GDM1 (cell line): ENCODE data around the gene OSGEPL1.
"Not testable (repeated sequence)": the region's sequence is repeated elsewhere in the genome, so short reads cannot be mapped to it uniquely, and the experiment has no call there.

Experiments
- DNase-seq: peaks from one replicate; lab custom pipeline; 2025; lab: John Stamatoyannopoulos, UW

OSGEPL1 gene, protein sequence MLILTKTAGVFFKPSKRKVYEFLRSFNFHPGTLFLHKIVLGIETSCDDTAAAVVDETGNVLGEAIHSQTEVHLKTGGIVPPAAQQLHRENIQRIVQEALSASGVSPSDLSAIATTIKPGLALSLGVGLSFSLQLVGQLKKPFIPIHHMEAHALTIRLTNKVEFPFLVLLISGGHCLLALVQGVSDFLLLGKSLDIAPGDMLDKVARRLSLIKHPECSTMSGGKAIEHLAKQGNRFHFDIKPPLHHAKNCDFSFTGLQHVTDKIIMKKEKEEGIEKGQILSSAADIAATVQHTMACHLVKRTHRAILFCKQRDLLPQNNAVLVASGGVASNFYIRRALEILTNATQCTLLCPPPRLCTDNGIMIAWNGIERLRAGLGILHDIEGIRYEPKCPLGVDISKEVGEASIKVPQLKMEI

DNA sequence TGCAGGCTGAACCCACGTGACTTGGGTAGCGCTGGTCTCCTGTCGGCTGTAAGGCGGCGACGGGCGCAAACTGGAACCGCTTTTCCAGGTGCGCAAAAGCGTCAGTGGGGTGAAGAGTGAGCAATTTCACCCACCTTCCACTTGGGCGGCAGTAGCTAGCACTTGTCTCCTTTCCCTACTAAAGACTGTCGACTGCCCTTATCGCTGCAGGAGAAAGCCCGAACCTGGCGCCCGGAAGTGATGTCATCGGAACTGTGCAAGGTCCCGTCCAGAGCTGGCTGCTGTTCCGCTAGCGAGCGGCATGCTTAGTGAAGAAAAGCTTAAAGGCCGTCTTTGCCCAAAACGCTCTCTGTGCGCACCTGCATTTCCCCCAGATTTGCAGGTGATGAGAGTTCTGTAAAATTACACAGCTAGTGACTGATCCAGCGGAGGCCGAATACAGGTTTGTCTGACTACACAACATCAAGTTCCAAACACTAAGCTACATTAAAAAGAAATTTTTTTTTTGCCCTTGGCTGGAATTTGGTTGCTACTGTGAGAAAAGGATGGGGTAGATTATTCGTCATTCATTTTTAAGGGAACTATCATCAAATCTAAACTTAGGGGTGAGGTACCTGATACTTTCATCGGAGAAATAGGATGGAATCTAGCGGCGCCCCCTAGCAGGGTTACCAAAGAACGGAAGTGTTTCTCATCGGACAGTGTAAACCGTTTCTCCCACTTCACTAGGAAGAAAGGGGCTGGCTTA lies at the start of gene OSGEPL1:
TSS of gene OSGEPL1 (minus strand) at position 242 of the 748 bp plus-strand sequence. CDS start 1,152 bp downstream, outside the sequence.
- peak; percentile 81 for DNase-seq

DNA sequence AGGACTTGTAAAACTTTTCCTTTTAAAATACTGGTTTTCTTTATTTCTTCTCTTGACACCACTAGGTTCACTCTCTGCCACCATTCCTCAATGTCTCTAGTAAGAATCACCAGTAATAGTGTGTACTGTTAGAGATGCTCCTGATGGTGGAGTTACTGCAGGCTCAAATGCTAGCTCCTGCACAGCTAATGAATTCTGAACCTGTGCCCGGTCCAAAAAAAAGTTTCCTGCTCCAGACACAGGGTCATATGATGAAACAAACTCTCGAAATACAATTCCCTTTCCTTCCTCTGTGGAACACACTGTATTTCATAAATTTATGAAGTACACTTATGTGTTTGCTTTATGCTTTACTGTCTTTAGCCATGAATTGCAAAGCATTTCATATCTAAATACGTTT lies 40.8 kb upstream of the OSGEPL1 start:
- DNase-seq, result no peak

DNA sequence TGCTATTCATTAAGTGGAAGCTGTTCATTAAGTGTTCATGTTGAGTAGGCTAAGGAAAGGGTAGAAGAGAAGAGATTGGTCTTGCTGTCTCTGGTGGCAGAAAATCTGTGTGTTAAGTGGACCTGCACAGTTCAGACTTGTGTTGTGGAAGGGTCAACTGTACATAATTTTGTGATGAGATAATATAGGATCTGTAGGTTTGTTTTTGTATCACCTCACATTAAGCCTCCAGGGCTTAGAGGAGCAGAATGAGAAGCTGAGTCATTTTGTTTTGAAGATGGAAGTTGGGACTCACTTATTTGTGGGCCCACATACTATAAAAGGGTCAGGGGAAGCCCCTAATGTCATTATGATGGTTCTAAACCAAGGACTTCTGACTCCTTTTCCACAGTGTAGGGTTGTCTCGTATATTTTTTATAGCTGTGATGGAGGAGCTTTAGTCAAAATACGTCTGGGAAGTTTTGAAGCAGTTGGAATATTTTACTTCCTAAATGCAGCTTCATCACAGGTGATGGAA lies 39.9 kb upstream of the OSGEPL1 start:
- no peak for DNase-seq

DNA sequence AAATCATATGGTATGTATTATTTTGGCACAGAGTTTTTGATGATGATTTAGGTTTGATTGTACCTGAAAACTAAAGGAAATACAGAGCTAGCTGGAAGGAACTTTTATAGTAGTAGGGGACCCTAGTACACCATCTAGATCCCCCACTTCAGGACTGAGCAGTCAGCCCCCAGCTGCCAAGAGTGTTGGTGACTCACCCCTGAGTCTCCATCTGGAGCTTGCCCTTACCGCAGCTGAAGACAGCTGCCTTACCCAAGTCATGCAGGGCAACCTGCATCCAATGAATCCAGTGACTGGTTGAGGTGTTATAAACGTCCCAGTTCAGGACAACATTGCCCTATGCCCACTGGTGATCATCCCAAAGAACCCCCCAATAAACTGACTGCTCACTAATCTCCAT lies 36.9 kb upstream of the OSGEPL1 start:
- no peak for DNase-seq

DNA sequence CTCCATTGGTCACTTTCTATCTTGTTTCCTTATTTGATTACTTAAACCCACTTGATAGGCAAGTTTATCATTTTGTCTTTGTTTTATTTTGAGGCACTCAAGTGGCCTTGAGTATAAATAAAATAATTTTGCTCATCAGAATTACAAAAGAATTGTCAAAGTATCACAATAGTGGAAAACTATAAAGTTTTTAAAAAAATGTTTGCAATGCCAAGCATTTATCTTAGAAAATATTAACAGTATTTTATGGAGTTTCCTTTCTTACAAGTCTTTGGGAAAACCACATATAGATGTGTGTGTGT lies 36.4 kb upstream of the OSGEPL1 start:
- DNase-seq, result no peak

DNA sequence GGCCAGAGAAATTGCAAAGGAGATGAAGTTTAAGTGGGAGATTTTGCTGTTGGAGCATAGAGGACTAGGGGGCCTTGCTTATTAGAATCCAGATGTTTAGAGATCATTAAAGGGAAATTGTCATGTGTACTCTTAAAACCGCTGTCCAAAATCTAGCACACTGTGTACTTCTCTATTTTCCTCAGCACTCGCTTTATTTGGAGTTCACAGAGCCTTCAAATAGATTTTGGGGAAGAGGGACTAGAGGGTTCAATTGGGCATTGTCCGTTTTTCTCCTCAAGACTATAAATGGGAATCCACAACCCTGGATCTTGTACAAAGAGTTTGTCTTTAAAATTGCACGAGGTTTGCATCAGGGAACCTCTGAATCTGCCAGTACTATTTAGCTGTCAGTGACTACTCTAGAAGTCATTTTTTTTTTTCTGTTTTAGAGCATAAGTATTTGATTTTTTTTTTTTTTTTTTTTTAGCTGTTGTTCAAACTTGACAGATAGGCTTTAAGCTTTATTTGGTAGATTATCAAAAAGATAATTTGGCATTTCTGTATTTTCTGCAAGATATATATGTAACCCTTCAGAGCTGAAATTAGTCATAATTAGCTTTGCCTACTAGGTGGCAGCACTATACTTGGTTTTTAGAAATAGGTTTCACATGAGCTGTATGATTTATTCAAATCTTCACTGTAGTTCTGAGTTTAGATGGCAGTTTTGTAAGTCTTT lies 35.9 kb upstream of the OSGEPL1 start:
- no peak for DNase-seq

DNA sequence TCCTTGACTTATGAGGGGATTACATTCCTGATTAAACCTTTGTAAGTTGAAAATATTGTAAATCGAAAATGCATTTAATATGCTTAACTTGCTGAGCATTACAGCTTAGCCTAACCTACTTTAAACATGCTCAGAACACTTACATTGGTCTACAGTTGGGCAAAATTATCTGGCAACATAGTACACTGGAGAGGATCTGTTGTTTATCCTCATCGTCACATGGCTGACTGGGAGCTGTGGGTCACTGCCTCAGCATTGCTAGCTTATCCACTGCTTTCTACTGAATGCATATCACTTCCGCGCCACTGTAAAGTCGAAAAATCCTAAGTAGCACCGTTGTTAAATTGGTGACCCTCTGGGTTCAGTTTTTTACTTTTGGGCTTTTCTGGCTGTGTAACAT lies 35.3 kb upstream of the OSGEPL1 start:
- DNase-seq, result no peak

DNA sequence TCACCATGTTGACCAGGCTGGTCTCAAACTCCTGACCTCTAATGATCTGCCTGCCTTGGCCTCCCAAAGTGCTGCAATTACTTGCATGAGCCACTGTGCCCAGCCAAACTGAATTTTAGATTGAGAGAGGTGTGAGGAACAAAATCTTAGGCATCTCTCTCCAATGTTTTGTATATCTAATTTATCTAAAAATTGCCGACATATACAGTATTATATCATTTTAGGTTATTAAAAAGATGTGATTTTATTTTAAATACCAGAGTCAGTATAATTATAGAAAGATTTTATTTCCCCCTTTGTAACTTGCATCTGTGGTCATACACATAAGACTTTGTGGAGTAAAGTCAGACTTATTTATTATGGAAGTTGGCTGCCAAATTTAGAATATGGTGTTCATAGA lies 31.7 kb upstream of the OSGEPL1 start:
- no peak for DNase-seq

DNA sequence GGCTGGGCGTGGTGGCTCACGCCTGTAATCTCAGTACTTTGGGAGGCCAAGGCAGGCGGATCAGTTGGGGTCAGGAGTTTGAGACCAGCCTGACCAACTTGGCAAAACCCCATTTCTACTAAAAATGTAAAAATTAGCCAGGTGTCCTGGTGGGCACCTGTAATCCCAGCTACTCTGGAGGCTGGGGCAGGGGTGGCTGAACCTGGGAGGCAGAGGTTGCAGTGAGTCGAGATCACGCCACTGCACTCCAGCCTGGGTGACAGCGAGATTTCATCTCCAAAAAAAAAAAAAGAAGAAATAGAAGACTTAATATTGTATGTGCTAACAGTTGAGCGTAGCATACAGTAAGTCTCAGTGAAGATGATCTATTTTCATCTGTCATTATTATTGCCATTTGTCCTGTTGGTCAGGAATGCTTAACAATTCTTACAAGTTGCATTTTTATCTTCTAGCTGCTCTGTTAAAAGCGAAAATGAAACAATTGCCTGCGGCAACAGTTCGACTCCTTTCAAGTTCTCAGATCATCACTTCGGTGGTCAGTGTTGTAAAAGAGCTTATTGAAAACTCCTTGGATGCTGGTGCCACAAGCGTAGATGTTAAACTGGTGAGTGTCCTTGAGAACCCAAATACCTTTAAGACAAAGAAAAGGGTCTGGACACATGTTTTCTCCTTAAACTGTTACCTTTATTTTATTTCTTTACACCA lies 28.9 kb upstream of the OSGEPL1 start:
- no peak for DNase-seq

DNA sequence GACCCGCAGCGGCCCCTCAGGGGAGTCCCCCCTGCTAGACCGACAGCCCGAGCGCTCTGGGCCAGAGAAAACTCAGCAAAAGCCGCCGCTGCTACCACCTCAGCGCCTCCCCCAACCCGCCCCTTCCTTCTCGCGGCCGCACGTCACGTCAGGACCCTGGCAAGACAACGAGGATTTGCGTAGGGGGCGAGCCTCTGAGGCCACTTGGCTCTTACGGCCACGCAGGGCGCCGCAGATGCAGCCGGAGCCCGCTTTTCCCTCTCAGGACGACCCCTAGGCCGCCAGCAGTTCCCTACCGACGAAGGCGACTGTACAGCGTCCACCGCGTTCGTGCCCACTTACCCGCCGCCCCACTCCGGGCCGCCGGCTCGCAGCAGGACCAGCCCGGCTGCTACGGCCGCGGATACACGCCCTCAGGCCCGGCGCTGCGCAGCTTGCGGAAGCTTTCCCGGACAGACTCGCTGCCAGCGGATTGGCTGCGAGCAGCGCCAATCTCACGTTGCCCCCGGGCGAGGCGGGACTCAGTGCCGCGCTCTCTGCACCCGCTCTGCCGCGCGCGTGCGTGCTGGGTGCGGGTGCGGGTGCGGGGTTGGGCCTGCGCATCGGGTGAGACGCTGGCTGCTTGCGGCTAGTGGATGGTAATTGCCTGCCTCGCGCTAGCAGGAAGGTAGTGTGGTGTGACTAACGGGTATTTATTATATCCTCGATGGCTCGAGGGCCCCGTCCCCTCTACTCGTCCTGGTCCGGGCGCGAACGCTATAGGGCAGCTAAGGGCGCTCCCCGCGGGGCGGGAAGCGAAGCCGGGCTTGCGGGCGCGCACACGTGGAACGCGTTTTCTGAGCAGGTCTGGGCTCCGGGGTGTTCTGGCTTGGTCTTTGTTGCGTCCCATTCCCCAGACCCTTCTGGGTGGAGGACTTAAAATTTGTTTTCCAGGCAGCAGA lies 21.6 kb upstream of the OSGEPL1 start, which contains the start of the genes ORMDL1 and PMS1:
TSS of gene ORMDL1 (minus strand) at position 413 of the 941 bp plus-strand sequence. CDS start 1,744 bp downstream, outside the sequence.
TSS of gene PMS1 (plus strand) at position 524 of the 941 bp plus-strand sequence. CDS start 7,360 bp downstream, outside the sequence.
- peak; percentile 94 for DNase-seq

DNA sequence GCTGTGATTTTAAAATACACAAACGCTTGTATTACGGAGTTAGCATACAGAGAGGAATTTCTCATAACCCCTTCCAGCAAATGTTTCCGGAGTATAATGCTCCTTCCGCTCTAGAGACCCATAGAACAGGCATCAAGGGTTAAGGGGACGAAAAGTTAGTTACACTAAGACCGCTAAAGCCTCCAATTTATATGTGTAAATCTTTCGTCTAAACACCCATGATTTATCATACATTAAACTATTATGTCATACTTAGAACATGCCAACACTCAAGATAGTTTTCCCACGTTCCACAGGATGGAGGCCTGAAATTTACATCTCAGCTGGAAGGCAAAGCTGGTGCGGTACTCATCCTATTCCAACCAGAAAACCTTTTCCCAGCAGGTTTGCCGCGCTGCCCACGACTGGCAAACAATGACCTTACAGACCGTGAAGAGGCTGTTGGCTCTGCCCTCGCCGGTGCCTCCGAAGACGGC lies 20.9 kb upstream of the OSGEPL1 start:
- no peak for DNase-seq

DNA sequence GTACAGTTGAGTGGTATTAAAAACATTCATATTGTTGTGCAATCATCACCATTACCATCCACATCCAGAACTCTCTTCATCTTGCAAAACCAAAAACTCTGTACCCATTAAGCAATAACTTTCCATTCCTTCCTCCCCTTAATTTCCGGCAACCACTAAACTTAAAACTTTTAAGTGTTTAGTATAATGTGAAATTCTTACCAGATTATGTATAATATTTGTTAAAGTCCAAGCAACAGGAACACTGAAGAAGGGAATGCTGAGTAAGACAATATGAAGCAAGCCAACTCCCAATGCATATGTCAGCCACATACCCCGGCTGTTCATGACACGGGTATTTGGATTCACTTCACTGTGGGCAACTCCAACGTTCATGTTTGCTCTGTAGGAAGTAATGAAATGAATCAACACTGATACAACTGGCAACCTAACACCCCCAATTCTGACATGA lies 19.7 kb upstream of the OSGEPL1 start:
- no peak for DNase-seq

DNA sequence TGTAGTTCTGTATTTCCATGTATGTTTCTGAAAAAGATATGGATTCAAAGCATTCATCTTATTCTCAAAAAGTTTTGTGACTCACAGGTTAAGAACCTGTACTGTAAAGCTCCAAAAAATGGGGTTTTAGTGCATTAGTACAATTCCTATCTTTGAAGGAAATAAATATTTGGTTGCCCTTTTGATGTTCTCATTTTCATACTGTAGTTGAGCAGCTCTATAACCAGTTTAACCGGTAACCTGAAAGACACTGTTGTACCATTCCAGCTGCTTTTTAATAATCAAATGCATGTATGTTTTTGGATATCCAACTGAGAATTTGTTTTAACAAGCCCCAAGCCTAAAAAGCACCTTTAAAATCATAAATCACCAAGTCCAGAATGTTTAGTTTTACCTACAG lies 9.6 kb upstream of the OSGEPL1 start:
- no peak for DNase-seq

DNA sequence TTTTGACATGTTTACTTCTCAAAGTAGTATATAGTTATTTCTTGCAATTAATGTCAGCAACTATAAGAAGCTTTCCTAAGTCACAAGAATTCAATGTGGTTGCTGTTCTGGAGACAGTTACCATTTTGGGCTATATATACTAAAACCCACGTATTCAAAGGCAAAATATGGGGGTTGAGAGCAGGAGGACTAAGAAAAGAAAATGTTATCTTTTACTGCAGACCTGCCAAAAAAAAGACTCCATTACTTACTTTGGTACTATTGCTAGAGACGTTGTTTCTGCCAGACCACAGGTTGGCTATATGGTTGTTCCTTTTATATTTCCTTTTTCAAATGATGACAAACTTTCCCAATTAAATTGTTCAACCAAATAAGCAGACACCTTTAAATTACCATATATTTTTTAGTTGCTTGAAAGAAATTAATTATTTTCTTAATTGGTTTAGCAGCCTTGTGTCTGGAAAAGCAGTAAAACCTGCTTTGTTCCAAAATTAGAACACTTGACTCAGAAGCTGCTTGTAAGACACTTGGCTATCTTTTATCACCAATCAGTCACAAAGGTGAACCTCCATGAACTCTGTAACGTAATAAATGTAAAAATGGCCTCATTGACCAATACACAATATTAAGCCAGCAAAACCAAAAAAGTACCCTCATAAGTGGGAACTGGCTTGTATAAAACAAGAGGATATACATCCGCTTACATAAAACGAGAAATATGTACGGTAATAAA lies 8.2 kb upstream of the OSGEPL1 start:
- no peak for DNase-seq

DNA sequence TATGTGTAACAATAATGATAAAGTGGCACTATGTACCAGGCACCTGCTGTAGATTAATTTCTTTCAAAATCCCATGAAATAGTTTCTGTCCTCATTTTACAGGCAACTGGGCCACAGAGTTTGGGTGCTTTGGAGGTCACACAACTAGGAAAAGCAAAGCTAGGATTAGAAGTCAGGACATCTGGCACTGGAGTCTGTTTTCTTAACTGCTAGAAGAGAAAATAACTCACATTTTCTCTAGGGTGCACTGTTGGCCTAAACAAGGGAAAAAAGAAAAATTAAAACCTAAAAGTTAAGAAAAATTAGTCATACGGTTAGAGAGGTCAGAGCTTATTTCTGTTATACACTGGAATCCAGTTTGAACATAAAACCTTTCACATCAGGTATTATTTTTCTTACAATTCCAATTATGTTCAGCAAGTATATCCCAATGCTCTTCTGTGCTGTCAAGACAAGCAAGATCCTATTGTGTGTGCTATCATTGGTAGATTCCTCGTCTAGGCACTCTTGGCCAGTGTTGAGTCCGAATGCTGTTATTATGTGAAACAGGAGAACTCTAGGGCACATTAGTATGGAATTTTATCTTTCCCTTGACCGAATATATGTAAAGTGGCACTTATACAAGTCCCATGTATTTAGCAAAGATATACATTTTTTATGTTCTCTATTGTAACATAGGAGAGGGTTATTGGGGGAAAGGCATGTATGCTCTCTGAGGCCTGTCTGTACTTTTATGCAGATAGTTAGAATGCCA lies 1.5 kb upstream of the OSGEPL1 start:
- no peak for DNase-seq

DNA sequence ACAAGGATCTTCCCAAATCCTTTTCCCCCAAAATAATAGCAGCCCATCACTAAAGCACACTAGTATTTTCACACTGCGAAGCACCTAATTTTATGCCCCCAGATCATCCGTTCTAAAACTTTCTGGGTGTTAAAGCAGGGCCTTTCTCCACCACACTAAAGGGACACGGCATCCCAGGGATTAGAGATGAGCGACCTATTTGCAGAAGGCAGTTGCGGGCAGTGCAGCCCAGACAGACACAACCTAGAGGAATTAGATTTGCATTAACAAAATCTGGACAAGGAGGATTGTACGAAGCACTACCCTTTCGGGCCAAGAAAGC lies 402 bp downstream of the OSGEPL1 start:
- DNase-seq, result no peak

DNA sequence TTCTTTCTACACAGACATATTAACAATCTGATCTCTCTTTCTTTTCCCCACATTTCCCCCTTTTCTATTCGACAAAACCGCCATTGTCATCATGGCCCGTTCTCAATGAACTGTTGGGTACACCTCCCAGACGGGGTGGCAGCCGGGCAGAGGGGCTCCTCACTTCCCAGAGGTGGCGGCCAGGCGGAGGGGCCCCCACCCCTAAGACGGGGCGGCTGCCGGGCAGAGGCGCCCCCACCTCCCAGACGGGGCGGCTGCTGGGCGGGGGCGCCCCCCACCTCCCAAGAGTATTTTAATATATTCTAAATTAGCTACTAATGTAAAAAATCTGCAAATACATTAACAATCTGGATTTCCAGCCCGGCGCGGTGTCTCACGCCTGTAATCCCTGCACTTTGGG lies 2.4 kb downstream of the OSGEPL1 start:
- DNase-seq, result not testable (repeated sequence)

DNA sequence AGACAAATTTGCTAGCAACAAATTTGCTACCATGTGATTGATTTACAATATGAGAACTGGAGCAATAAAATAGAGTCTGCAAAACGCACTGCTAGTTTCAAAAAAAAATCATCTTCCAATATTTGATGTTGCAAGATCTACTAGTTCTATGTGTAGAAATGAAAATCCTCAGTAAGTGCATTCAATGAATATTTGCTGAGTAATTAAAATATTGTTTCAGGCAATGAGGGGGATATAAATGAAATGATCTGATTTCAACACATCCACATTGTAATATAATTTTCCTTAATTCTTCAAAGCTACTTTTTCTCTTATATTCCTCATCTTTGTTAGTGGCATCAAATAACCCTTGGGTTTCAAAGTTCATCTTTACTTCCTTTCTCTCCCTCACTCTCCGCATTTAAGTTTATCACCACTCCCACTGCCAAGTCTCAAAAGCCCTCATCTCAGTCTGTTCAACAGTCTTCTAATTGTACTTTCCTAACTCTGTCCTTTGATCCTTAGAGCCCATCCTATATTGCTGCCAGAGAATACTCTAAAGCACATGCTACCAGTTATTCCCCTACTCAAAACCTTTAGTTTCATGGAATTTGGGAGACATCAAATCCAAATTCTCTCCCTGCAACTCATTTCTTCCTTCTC lies 6.2 kb downstream of the OSGEPL1 start:
- no peak for DNase-seq
